NCI-H1092 treated with DMSO at 0.1 percent for 48 hours (cell line): ENCODE measurements around the gene UTS2.

Experiments used
- DNase-seq: peaks from one replicate; lab custom pipeline; 2025; lab: John Stamatoyannopoulos, UW

Gene UTS2, protein sequence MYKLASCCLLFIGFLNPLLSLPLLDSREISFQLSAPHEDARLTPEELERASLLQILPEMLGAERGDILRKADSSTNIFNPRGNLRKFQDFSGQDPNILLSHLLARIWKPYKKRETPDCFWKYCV

DNA sequence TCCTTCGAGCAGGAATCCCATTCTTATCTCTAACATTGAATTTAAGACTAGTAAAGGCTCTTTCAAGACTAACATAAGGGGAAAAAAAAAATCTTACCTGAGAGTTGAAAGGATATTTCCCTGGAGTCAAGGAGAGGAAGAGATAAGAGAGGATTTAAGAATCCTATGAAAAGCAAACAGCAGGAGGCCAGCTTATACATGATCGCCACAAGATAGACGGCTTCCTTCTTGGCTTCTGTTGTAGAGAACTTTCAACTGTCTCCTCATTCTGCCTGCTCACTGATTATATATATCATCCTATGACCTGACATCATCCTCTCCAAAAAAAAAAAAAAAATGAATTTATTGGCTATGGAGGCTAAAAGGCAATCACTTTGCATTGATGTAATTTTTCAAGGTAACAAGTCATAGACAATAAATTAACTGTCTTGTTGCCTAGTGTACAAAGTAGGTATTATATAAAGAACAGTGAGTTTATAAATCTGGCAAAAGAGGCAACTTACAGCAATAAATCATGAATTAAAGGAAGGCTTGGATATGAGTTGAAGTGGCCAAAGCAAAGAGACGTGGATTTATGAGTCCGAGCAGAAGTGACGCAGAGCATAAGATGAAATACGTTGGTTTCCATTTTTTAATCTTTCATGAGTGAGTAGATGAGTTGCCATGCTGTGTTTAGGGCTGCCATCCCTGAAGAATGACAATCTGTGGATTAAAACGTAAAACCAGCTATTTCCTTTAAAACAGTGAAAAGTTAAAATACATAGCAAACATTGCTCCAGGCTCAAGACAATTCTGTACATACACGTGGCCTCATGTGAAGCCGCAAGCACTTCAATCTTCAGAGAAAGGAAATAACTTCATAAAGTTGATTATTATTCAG, at the start of gene UTS2:
Gene UTS2, minus strand, starts transcription at position 262 of the 880 bp plus-strand sequence. Its CDS starts 62 bp downstream, at position 200.
- no peak for DNase-seq

DNA sequence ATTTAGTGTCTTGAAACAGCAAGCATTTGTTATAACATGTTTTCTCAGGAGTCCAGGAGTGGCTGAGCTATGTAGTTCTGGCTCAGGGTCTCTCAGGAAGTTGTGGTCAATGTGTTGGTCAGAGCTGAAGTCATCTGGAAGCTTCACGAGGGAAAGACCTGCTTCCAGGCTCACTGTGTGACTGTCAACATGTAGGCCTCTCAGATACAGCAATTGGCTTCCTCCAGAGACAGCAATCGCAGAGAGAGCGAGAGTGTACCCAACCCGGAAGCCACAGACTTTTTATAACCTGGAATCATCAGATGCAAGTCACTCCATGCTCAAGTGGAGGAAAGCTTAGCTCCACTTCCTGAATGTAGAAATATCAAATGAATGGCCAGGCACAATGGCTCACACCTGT, 46.9 kb upstream of the UTS2 start:
- no peak for DNase-seq

DNA sequence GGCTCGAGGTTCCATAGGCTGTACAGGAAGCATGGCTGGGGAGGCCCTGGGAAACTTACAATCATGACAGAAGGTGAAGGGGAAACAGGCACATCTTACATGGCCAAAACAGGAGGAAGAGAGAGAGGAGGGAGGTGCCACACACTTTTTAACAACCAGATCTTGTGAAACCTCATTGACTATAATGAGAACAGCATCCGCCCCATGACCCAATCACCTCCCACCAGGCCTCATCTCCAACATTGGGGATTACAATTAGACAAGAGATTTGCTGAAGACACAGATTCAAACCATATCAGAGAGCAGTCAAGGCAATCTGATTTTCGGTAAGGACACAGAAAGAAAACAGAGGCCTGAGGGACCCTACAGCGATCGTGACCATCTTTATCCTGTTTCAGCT, 46.1 kb upstream of the UTS2 start:
- no peak for DNase-seq

DNA sequence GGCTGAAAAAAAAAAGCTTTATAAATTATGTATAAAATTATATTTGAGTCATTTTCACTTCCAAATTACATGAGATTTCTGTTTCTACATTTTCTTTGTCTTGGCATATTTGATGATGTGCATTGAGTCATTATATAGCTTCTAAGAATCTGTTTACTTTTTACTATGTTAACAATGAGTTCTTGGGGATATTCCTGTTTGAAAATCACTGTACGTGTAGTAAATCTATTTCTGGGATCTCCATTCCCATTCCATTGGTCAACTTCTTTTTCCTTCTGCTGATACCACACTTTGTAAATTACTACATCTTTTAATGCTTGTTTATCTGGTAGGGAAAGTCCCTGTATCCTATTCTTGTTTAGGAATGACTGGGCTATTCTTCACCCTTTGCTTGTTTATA, 44.1 kb upstream of the UTS2 start:
- no peak for DNase-seq

DNA sequence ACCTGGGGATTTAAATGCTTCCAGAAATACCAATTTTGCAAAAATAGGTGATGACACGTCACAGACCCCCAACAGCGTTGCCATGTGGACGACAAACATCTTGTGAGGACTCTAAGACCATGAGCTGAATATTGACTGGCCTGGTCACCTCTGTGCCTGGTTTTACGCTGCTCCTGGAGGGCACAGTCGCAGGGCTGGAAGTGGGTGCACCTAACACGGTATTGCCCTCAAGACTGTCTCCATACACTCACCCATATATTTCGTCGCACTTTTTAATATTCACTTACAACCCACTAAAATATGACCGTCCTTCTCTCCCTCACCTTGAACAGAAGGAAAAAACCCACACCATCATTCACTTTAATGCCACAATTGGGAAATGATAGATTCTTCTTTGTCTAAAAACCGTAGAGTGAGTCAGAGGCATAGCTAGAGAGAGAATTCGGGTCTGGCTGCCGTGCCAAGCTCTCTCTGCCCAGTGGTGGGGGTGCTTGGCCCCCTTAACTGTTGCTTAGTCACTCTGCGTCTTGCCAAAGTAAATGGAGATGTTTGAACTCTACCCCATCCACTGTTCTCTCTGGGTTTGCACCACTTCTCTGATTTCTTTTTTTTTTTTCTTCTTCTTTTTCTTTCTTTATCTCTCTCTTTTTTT, 40.8 kb upstream of the UTS2 start:
- DNase-seq, result no peak

DNA sequence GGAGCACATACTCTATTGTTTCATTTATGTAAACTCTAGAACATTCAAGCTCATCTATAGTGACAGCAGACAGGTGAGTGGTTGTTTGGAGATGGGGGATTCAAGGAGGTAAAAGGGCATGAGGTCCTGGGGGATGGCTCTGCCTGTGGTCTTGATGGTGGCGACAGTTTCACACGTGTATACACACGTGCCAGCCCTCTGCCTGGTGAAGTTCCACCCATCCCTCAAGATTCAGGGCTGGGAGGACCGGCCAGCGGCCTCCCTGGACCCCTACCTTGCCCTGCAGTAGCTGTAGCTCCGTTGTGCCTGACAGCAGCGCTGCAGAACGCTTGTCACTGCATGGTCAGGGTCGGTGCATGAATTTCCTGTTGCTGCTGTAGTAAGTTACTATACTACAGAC, 38.9 kb upstream of the UTS2 start:
- no peak for DNase-seq

DNA sequence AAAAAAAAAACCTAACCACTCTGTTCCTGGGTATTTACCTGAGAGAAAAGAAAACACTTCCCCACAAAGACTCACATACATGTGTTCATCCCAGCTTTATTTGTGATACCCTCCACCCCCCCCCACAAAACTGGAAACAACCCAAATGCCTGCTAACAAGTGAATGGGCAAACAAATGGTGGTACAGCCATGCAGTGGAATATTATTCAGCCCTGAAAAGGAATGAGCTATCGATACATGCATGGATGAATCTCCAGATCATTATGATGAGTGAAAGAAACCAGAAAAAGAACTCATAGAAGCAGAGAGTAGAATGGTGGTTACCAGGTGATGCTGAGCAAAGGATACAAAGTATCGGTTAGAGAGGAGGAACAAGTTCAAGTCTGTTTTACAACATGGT, 38.0 kb upstream of the UTS2 start:
- DNase-seq, result no peak

DNA sequence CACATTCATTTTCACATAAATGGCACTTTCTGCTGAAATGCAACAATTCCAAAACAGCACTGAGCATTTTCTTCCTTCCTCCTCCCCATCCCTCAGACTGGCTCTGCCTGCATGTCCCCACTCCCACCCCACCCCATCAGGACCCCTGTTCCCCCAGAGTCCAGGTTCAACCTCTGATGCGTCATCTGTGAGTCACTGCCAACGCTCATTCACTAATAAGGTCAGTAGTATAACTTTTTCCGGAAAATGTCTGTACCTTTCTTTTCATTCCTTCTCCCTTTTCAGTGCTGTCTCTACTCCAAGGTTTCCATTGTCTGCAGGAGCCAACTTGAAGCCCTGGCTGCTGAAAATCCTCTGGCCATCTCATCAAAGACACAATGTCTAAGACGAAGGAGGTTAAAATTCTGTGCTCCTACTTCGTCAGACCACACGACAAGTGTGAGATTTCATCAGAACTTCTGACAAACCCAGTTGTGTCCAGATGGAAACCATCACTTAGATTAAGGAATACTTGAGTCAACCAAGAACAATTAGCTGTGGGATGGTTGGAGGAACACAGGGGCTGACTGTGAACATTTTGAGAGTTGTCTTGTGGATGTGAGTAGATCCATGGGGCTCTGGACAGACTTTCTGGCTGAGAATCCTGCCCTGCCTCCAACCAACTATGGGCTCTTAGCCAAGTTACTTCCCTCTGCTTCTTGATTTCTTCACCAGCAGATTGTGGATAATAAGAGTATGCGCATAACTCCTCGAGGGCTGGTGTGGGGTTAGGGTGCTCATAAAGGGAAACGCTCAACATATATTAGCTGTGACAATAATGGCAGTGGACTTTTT, 35.6 kb upstream of the UTS2 start:
- no peak for DNase-seq

DNA sequence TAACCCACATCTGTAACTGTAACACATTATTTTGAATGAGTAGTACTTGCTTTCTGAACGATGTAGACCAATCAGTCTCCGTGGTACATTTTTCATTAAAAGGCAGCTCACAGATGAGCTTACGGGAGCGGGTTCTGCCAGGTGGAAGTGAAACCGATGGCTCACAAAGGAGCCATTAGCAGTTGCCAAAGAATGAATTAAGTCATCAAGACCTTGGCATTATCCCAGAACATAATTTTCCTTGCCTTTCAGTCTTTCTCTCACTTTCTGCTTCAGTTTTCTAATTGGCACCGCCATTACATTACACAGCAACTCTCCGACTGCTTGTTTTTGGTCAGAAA, 33.5 kb upstream of the UTS2 start:
- DNase-seq, result peak; percentile 73

DNA sequence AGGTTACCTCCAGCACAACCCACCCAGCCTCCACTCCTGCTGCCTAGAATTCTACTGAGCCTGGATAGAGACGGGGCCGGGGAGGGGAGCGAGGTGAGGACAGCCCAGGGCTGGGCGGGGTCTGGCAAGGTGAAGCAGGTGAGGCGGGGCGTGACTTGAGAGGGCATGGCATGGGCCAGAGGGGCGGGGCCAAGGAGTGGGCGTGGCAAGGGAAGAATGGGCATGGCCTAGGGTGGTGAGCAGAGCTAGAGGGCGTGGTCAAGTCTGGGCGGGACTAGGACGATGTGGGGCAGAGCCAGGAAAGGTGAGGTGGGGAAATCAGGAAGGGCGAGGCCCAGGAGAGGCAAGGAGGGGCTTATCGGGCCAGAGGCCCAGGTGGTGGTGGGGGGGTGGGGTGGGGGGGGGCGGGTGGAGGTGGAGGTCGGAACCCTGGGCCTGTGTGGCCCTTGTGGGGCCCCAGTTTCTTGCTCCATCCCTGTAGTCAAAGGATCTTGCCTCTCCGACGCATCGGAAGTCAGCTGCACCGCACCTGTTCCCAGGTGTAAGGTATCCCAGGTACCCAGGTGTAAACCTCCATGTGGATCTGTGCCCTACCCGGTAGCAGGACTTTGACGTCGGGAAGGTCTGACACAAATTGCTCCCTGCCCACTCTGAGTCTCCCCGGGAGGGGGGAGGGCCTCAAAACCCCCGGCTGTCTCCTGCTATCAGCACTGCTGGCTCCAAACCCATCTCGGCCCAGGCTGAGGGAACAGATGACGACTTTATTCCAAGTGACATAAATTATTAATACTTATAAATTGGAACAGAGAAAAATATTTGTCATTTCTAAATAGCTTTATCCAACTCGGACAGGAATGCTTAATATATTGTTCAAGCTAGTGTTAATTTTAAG, 32.9 kb upstream of the UTS2 start:
- DNase-seq, result no peak

DNA sequence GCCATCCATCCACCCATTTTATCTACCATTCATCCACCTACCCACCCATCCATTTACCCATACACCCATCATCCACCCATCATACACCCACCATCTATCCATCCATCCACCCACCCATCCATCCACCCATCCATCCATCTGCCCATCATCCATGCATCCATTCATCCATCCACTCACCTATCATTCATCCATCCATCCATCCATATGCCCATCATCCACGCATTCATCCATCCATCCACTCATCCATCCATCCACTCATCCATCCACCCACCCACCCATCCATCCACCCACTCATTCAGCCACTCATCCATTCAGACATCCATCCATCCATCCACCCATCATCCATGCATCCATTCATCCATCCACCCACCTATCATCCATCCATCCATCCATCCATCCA, 31.9 kb upstream of the UTS2 start:
- no peak for DNase-seq

DNA sequence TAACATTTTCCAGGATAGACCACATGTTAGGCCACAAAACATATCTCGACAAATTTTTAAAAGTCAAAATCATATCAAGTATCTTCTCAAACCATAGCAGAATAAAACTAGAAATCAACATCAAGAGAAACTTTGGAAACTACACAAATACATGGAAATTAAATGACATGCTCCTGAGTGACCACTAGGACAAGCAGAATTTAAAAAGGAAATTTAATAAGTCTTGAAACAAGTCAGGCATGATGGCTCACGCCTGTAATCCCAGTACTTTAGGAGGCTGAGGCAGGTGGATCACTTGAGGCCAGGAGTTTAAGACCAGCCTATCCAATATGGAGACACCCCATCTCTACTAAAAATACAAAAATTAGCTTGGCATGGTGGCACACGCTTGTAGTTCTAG, 26.4 kb upstream of the UTS2 start:
- DNase-seq, result no peak

DNA sequence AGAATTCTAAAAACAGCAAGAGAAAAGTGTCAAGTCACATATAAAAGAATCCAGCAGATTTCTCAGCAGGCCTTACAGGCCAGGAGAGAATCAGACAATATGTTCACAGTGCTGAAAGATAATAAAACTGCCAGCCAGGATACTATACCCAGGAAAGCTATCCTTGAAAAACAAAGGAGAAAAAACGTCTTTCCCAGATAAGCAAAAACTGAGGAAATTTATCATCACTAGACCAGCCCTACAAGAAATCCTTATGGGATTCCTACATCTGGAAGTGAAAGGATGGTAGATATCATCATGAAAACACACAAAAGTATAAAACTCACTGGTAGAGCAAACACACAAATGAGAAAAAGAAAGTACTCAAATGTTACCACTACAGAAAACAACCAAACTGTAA, 25.2 kb upstream of the UTS2 start:
- DNase-seq, result no peak

DNA sequence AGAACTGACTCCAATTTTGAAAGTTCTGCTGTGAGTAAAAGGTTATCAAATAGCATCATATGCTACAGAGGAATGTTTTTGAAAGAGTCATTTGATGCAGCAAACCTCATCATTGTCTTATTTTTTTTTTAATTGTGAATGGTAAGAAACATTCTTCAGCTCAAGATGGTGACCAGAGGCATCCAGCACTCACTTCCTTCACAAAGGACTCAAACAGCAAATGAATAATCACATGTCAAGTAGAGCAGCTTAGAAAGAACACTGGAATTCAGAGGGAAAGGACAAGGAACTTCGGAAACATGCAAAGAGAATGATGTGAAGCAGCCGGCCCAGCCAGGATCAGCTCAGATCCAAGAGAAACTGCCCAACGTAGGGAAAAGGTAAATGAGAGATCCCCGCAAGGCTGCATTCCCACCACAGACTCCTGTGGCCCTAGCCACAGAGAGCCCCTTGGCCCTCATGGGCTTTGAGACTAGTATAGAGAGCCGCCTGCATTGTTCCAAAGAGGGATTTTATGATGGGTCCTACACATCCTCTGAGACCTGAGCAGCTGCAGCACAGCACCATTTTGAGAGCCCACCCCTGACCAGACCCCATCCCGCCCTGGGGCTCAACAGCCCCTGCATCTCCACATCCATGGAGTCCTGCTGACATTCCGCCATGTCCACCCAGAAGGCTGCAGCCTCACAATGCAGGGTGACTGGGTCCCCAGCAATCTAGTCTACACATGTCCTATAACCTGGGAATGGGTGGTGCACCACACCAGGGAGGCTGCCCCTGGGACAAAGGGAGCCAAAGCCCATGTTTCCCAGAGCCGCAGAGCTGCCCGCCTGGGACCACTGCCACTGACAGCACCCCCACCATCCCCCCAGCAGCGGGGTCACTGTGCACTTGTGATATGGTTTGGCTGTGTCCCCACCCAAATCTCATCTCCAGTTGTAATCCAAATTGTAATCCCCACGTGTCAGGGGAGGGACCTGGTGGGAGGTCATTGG, 21.2 kb upstream of the UTS2 start:
- DNase-seq, result no peak

DNA sequence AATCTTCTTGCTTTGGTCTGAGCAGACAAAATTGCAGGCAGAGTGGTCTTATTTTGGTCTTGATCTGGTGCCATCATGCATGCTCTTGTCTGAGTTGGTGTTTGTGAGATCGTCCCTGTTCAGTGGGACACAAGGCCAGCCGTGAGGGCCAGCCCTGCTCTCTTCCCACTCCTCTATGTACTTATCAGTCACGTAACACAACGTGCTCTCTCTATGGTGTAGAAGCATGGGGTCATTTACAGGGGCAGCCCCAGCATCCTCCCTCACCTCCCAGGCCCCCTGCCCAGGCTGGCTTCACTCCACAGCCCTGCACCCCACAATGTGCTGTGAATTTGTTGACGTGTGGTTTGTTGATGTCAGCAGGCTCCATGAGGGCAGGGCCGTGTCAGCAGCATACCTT, 18.3 kb upstream of the UTS2 start:
- no peak for DNase-seq

DNA sequence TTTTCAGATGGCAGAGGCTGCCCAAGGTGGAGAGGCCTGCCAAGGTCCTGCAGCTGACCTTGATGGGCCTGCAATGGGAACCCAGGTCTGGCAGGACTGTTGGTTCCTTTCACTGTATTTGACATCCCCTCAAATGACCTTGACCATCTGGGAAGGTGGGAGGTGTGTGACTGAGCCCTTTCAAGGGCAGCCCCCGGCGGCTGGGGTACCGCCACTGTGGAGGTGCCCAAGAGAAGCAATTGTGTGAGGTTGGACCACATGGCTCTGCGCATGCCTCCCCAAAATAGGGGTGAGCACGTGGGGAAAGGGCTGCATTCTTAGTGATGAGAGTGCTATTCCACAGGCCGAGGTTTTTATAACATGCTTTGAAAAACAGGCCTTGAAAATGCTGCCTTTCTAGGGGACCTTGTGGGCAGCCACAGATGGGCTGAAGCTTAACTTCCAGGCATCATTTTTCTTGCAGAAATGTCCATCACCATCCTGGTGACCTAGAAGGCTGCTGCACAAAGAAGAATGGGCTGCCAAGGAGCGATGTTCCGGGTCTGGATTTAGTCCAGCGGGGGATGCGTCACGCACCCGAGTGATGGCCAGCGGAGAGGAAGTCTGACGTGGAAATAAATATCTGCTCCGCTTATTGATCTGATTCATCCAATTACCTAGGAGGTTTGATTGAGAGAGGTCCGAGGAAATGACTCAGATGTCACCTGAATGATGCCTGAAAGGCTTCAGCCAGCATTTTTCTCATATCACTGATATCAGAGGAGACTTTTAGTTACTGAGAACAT, 16.5 kb upstream of the UTS2 start:
- DNase-seq, result no peak

DNA sequence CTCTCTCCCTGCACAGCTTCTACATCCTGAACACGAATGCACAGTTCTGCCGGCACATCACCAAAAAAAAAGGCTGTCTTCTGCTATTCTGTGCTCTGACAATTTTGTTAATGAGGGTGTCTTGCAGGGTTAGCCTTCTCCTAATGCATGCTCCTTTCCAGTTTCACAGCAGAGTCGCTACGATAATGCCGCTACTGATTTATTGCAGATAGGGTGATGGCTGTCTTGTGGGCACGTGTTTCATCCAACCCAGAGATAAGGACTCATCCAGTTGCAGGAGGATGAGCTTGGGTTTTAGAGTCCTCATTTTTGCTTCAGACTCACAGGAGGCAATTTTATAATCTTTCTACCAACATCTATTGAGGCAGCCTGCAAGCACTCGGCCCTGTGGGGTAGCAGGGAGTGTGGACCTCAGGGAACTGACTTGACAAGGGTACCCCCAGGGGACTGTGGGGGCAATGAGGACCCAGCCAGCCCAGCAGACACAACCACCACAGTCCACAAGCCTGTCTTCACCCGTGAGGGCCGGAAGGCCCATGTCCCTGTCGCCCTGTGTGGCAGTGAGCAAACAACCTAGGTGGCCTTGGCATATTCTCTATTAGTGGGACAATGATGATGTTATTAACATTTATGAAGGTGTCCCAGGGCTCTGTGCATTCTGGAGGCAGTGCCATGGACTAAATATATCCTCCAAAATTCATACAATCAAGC, 15.4 kb upstream of the UTS2 start:
- no peak for DNase-seq

DNA sequence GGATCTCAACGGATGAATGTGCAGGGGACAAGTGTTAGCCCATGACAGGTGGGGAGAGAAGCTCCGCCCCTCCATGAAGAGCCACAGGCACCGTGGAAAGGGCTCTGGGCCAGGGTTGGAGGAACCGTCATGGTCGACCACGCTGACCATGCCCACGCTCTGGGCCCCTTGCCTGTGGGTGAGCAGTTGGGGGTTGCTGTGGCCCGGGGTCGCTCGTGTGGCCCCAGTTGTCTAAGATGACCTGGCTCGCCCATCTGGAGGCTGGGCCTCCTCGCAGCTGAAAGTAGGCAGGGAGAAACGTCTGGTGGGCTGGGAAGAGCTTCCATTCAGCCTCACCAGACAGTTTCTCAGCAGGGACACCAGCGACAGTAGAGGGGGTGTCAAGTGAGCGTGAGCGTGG, 13.1 kb upstream of the UTS2 start:
- no peak for DNase-seq
